Mucosa of stomach (tissue), 1 donor: ENCODE measurements around the gene CARF.

Experiments
- H3K27me3 ChIP-seq: one replicate; pipeline ENCODE4 v1.7.0; 2013; ENCODE audit warnings: mild to moderate bottlenecking, low read length; ENCODE audit not compliant: control insufficient read depth, insufficient read depth
- H3K36me3 ChIP-seq: one replicate; pipeline ENCODE4 v1.7.0; 2013; ENCODE audit warnings: low read length; ENCODE audit not compliant: control insufficient read depth, insufficient read depth
- H3K4me1 ChIP-seq: one replicate; pipeline ENCODE4 v1.7.0; 2013; ENCODE audit warnings: mild to moderate bottlenecking, low read length; ENCODE audit not compliant: control insufficient read depth, insufficient read depth
- H3K4me3 ChIP-seq: one replicate; pipeline ENCODE4 v1.7.0; 2013; ENCODE audit warnings: low read length
- H3K9ac ChIP-seq: one replicate; pipeline ENCODE4 v1.7.0; 2013; ENCODE audit warnings: mild to moderate bottlenecking, low read length, moderate library complexity
- H3K9me3 ChIP-seq: one replicate; pipeline ENCODE4 v1.7.0; 2013; ENCODE audit warnings: mild to moderate bottlenecking, low read length, moderate library complexity; ENCODE audit not compliant: control insufficient read depth
- donor health status: Pancreatic carcinoma.

Gene CARF

DNA sequence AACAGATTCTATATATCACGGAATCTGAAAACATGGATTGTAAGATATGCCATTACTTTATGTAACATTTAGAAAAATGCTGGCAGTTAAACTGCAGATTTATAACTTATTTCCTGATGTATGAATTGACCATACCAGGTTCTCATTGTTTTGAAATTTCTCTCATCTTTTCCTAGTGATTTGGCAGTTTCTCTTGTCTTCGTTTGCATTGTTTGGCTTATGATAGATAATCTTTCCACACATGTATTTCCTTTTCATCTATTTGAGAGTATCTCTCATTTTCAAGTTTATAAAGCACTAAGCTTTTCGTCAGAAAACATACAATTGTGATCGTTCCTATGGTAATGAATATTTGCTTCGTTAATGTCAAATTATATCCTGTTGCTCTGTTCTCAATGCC lies 118.9 kb downstream of the CARF start:
- no peak overlapping the region for H3K9ac ChIP-seq
- H3K27me3 ChIP-seq, result no peaks in the 10 kb centered on the region

DNA sequence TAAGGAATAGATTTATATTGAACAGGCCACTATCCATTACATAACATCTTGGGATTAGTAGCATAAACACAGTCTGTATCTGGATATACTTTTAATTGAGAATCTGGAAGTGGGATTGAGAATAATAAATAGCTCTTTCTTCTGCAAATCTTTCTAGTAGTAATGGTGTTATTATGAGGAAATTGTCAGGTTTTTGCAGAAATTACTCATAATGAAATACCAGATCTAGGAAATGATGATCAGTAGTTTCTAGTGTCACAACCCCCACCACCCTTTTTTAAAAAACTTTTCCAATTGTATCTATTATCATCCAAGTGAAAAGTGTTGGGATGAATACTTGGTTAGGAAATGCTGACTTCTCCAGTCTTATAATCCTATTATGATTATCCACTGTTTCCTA lies 121.3 kb downstream of the CARF start:
- Histone ChIP-seq H3K9ac (no peak overlapping the region), H3K36me3 (no peaks in the 10 kb centered on the region), H3K4me1 (no peaks in the 10 kb centered on the region), H3K27me3 (no peaks in the 10 kb centered on the region), H3K9me3 (no peaks in the 10 kb centered on the region), H3K4me3 (no peak overlapping the region)

More for the DNA sequence above, 118.9 kb downstream of the CARF start:
- no peak overlapping the region for H3K4me3 ChIP-seq
- H3K4me1 ChIP-seq, result no peaks in the 10 kb centered on the region
- no peaks in the 10 kb centered on the region for H3K9me3 ChIP-seq
- H3K36me3 ChIP-seq, result no peaks in the 10 kb centered on the region

DNA sequence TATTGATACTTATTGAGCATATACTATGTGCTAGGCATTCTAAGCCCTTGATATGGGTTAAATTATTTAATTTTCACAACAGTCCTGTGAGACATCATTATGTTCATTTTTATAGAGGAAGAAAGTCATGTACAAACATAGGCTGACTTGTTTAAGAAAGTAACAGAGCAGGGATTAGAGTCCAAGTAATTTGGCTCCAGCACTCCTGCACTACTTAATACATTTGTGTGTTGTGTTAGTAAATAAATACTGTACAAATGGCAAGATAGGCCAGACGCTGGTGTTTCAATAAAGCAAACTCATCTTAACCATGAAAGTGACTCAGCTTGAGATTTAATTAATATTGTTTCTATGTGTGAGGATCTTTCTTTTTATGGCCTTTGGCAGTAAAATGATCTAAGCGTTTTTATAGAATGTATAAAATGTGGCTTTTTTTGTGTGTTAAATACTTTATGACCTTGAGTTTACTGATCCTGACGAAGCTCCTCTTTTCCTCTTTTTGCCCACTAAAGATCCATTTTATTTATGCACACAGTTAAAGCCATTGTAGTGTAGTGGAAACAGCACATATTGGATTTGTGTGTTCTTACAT lies 123.9 kb downstream of the CARF start:
- no peak overlapping the region for H3K9ac ChIP-seq
- no peaks in the 10 kb centered on the region for H3K4me1 ChIP-seq
- H3K4me3 ChIP-seq, result no peak overlapping the region

More for the DNA sequence above, 123.9 kb downstream of the CARF start:
- no peaks in the 10 kb centered on the region for H3K36me3 ChIP-seq
- no peaks in the 10 kb centered on the region for H3K9me3 ChIP-seq
- no peaks in the 10 kb centered on the region for H3K27me3 ChIP-seq
